ENCODE results near the gene UBAC2.
A peak's percentile ranks its signal among the peaks of the same experiment; 100 is the strongest.
"Not testable (repeated sequence)": the region's sequence is repeated elsewhere in the genome, so short reads cannot be mapped to it uniquely, and the experiment has no call there.

Gene UBAC2

DNA sequence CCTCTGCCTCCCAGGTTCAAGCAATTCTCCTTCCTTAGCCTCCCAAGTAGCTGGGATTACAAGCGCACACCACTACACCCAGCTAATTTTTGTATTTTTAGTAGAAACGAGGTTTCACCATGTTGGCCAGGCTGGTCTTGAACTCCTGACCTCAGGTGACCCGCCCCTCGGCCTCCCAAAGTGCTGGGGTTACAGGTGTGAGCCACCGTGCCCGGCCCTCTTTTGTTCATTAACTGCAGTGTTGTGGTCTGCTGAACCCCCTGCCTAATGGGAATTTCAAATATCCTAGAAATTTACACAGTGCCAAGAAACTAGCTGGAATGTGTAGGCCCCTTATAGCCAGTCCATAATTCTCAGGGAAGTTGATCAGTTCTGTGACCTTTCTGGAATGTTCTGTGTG is 188.4 kb downstream of the UBAC2 start:
- peak overlapping the region; percentile 19 for H3K27ac Mint-ChIP-seq
- not testable (repeated sequence) for H3K9me3 Mint-ChIP-seq, H3K4me3 Mint-ChIP-seq, H3K27me3 Mint-ChIP-seq
- peaks cover 52% of the 10 kb centered on the region for H3K4me1 Mint-ChIP-seq (ENCODE audit: low read depth)
- peaks cover 33% of the 10 kb centered on the region for H3K36me3 Mint-ChIP-seq (ENCODE audit: low read depth)

DNA sequence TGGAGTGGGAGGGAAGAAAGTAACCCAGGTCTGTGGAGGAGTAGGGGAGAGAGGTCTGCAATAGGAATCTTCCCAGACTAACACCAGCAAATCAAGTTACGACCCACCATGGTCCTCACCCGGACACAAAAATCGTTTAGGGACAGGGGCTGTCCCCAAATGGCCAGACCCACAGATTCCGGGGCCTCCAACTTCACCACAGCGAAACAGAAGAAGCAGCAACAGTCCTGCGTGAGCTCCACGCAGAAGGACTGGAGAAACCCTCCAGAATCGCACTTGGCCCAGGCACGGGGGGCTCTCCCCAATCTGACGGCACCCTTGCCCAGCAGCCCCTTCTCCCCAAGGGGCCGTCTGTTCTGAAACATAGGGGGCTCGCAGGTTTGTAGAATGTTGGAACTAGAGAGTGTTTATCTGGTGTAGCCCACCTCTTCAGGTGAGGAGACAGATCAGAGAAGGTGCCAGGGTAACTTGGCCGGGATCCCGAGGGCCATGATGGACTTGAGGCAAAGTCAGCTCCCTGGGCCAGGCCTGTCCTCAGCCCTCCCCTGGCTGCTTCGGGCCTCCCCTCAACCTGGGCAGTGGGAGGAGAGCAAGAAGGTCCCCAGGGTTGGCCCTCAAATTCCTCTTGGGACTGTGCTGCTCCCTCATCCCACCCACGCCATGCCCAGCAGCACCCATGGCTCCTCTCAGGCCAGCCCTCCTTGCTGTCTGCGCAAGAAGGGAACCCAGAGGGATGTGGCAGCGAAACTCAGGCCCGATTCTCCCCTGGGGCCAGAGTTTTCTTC is 189.1 kb downstream of the UBAC2 start:
- no peaks in the 10 kb centered on the region for H3K9me3 Mint-ChIP-seq
- peak overlapping the region; percentile 19 for H3K27ac Mint-ChIP-seq
- H3K4me1 Mint-ChIP-seq (ENCODE audit: low read depth) = peaks cover 49% of the 10 kb centered on the region
- no peak overlapping the region for H3K4me3 Mint-ChIP-seq
- H3K36me3 Mint-ChIP-seq (ENCODE audit: low read depth) = peaks cover 33% of the 10 kb centered on the region
- no peaks in the 10 kb centered on the region for H3K27me3 Mint-ChIP-seq

DNA sequence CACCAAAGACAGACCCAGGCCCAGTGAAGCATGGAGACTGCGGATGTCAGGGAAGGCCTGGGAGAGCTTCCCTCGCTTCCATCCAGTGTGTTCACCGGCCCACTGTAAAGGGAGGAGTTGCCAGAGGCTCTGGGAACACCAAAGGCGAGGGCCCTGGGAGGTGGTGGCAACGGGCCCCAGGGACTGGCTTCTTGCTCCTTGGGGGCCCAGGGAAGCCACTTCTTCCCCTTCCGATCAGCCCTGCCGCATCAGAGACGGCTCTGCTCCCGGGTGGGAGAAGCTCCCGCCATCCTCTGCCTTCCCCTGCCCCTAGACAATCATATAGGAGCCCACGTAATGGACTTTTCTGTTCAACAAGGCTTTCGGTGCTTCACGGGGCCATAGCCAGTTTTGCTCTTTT is 189.9 kb downstream of the UBAC2 start:
- Mint-ChIP-seq H3K9me3 (no peaks in the 10 kb centered on the region), H3K36me3 (ENCODE audit: low read depth) (peaks cover 27% of the 10 kb centered on the region), H3K27me3 (no peaks in the 10 kb centered on the region), H3K4me1 (ENCODE audit: low read depth) (peaks cover 49% of the 10 kb centered on the region), H3K27ac (no peak overlapping the region), H3K4me3 (no peak overlapping the region)

DNA sequence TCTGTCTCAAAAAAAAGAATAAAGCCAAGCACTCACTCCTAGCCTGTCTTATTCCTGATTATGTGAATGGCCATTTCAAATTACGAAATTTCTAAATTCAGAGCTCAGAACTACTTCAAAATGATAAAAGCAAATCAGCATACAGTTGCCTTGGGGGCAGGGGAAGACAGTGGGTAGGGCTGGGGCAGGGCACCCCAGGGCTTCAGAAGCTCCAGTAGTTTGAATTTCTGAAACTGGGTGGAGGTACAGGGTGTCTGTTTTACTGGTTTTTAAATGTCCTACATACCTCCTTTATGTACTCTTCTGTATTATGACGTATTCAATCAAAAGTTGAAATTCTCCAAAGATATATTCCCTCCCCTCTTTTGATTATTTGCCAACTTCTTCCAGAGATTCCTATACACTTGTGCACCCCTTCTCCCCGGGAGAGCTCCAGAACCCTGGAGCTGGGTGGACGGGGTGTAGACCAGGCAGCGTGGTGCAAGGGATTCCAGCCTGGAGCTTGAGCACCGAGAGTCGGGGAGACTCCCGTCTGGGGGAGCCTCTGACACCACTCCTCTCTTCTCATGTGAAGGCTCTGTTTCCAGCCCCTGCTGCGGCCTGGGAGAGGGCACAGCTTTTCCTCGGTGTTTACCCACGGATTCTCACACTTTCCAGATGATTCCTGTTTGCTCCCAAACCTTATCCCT is 191.3 kb downstream of the UBAC2 start:
- no peaks in the 10 kb centered on the region for H3K27me3 Mint-ChIP-seq
- H3K27ac Mint-ChIP-seq = no peak overlapping the region
- no peak overlapping the region for H3K4me3 Mint-ChIP-seq
- H3K4me1 Mint-ChIP-seq (ENCODE audit: low read depth) = peaks cover 47% of the 10 kb centered on the region
- H3K9me3 Mint-ChIP-seq = no peaks in the 10 kb centered on the region
- peaks cover 17% of the 10 kb centered on the region for H3K36me3 Mint-ChIP-seq (ENCODE audit: low read depth)

DNA sequence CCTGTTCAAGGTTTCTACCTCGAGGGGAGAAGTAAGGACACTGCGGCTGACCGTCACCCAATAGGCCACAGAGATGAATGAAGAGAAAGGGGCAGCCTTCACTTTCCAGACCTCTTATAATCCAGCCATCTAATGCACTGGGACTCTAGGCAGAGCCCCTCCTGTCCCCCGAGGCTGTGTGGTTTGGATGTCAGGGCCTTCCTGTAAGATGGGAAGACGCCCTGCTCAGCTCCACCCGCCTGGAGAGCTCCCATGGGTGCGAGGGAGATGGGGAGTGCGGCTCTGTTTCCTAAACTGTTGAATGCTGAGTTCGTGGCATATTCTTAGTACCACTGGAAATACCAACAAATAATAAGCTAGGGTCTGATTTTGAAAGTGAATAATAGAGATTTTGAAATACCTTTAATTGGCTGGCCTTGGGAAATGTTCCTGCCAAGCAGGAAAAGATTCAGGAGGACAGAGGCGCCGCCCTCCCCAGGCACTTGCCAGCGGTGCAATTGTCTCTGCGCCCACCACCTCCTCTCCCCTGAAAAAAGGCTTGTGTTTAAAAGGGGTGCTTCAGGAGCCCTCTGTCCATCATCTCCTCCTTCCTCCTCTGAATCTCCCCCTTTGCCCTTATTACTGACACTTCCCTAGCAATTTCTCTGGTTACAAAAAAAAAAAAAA is 191.9 kb downstream of the UBAC2 start:
- Mint-ChIP-seq H3K36me3 (ENCODE audit: low read depth) (peaks cover 11% of the 10 kb centered on the region), H3K4me3 (no peak overlapping the region), H3K4me1 (ENCODE audit: low read depth) (peaks cover 47% of the 10 kb centered on the region), H3K27ac (no peak overlapping the region), H3K9me3 (no peaks in the 10 kb centered on the region), H3K27me3 (no peaks in the 10 kb centered on the region)

DNA sequence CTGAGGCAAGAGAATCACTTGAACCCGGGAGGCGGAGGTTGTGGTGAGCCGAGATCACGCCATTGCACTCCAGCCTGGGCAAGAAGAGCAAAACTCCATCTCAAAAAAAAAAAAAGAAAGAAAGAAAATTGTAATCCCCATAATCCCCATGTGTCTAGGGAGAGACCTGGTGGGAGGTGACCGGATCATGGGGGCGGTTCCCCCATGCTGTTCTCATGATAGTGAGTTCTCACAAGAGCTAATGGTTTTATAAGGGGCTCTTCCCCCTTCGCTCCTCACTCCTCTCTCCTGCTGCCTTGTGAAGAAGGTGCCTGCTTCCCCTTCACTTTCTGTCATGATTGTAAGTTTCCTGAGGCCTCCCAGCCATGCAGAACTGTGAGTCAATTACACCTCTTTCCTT is 192.7 kb downstream of the UBAC2 start:
- not testable (repeated sequence) for H3K4me3 Mint-ChIP-seq; H3K36me3 Mint-ChIP-seq (ENCODE audit: low read depth); H3K9me3 Mint-ChIP-seq; H3K27ac Mint-ChIP-seq; H3K27me3 Mint-ChIP-seq
- peaks cover 42% of the 10 kb centered on the region for H3K4me1 Mint-ChIP-seq (ENCODE audit: low read depth)

DNA sequence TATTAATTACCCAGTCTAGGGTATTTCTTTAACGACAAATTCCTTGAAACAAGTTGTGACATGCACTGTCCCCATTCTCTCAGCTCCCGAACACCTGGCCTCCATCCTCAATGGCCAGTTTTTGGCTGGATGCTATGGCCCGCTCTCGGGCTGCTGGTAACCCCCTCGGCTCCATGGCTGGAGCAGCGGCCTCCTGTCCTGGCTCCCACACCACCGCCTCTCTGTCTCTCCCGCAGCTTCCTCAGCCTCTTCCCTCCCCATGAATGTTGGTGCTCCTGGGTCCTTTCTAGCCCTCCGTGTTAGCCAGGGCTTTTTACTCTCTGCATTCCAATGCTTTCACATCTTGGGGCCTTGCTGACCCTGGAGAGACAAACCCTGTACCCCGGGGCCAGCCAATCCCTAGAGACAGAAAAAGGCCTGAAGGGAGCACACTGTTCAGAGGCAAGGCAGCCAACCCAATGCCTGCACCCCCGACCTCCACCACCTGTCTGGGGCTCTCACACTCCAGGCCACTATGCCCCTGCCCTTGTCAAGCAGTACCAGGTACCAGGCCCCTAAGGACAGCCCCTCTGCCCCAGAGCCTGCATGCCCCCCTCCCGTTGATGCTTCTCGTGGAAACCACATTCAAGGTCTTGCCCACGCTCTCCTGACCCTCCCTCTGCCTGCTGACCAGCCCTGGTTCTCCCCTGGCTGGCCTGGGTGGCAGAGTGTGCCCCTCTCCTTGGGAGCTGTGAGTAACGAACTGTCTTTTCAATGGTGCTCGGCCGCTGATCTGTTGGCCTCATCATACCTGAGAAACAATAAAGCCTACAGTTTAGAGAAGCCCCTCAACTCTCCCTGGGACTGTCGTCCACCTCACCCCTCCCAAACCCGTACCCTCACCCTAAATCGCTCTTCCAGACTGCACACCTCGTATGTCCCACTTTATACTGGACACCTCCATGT is 193.4 kb downstream of the UBAC2 start:
- Mint-ChIP-seq H3K4me1 (ENCODE audit: low read depth) (peaks cover 46% of the 10 kb centered on the region), H3K36me3 (ENCODE audit: low read depth) (no peaks in the 10 kb centered on the region), H3K9me3 (no peaks in the 10 kb centered on the region), H3K4me3 (no peak overlapping the region), H3K27ac (no peak overlapping the region), H3K27me3 (no peaks in the 10 kb centered on the region)

DNA sequence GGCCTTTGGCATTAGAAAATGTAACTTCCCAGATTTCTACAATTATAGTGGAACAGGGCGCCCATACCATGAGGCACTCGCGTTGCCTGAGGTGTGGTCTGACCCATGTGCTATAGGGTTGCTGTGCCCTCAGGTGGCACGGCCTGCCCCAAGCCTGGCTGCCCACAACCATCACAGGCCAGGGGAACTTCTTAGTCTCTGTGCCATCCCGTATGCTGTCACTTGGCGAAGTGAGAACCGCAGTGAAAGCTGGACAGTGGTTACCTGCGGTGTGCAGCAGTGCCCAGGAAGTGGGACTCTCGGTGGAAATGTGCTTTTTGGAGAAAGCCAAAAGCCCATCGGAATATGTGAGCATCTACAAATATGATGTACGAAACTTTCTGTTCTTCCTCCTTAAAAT is 194.8 kb downstream of the UBAC2 start:
- no peaks in the 10 kb centered on the region for H3K27me3 Mint-ChIP-seq
- no peaks in the 10 kb centered on the region for H3K36me3 Mint-ChIP-seq (ENCODE audit: low read depth)
- no peak overlapping the region for H3K4me3 Mint-ChIP-seq
- no peaks in the 10 kb centered on the region for H3K9me3 Mint-ChIP-seq
- H3K27ac Mint-ChIP-seq = peak overlapping the region; percentile 9
- peaks cover 59% of the 10 kb centered on the region for H3K4me1 Mint-ChIP-seq (ENCODE audit: low read depth)

DNA sequence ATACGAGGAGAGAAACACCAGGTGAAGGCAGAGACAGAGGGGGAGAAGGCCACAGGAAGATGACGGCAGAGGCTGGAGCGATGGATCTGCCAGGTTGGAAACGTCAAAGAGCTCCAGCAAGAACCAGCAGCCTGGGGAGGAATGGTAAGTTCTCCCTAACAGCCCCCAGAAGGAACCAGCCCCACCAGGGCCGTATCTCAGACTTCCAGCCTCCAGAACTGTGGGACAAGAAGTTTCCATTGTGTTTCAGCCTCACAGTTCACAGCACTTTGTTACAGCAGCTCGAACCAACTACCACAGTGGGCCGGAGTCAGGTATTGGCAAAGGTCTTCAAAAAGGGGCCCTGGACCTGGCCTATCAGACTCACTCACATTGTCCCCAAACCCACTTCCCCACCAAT is 195.8 kb downstream of the UBAC2 start:
- no peaks in the 10 kb centered on the region for H3K36me3 Mint-ChIP-seq (ENCODE audit: low read depth)
- H3K4me1 Mint-ChIP-seq (ENCODE audit: low read depth) = peaks cover 65% of the 10 kb centered on the region
- H3K4me3 Mint-ChIP-seq = no peak overlapping the region
- H3K9me3 Mint-ChIP-seq = no peaks in the 10 kb centered on the region
- H3K27ac Mint-ChIP-seq = peak overlapping the region; percentile 7
- no peaks in the 10 kb centered on the region for H3K27me3 Mint-ChIP-seq

DNA sequence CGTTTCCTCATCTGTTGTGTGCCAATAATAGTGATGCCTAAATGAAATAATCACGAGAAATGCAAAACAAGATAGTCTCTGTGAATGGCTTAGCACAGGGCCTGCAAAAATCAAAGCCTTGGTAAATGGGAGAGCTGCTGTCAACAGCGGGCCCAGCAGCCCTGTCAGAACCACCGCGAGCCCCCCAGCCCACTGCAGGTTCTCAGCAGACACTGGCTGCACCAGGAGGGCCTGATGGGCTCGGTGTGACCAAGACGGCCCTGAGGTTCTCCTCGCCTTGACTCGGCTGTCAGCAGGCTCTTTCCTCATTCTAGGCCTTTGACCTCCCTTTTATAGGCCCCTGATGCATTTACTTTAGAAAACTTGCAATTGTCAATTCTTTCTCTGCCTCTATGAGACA is 197.4 kb downstream of the UBAC2 start:
- Mint-ChIP-seq H3K9me3 (peaks cover 5% of the 10 kb centered on the region), H3K36me3 (ENCODE audit: low read depth) (peaks cover 8% of the 10 kb centered on the region), H3K4me3 (no peak overlapping the region), H3K27me3 (no peaks in the 10 kb centered on the region), H3K27ac (no peak overlapping the region), H3K4me1 (ENCODE audit: low read depth) (peaks cover 80% of the 10 kb centered on the region)

DNA sequence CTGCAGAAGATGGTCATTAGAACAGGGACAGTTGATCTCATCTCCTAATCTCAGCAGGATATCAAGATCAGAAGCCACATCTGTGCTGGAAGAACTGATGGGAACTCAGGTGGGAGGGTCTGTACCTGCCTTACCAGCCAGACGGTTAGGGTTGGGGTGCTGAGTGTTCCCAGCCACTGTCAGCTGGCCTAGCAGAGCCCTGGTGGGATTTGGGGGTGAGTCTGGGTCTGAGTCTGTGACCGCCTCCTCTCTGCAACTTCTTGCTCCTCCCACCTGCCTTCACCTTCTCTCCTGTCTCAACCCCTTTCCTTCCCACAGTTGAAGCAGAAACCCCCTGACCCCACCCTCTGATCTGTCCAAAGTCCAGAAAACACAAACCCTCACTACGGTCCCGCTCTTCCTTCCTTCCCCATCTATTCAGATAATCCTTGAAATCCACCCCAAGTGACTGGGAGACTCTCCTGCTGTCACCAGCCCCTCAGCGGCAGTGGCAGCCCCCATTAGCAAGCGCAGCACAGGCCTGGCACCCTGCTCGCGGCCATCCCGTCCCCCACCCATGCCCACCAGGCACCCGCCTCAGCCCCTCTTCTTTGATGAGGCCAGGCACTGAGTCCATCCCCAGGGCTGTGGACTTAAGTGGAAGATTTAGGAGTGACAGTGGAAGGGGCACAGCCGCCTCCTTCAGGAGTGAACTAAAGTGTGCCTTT is 198.4 kb downstream of the UBAC2 start:
- peak overlapping the region; percentile 45 for H3K27ac Mint-ChIP-seq
- H3K27me3 Mint-ChIP-seq = no peaks in the 10 kb centered on the region

DNA sequence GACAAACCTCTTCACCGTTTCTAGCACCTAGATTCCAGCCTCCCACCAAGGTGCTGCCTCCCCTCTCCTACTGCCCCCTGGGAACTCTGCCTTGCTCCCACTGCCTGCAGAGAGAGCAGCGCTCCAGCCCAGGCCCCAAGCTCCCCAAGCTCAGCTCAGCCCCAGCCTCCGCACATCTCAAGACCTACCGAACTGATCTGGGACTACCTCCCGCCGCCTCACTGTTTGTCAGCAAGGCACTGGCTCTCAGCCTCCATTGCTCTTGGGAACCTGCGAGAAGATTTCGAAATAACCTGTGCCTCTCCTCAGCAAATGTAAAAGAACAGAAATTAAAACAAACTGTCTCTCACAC is 198.9 kb downstream of the UBAC2 start:
- peaks cover 86% of the 10 kb centered on the region for H3K4me1 Mint-ChIP-seq (ENCODE audit: low read depth)
- H3K27me3 Mint-ChIP-seq = no peaks in the 10 kb centered on the region
- peaks cover 8% of the 10 kb centered on the region for H3K36me3 Mint-ChIP-seq (ENCODE audit: low read depth)
- peak overlapping the region; percentile 21 for H3K4me3 Mint-ChIP-seq
- peaks cover 5% of the 10 kb centered on the region for H3K9me3 Mint-ChIP-seq
- peak overlapping the region; percentile 83 for H3K27ac Mint-ChIP-seq

More for the DNA sequence above, 198.4 kb downstream of the UBAC2 start:
- peaks cover 5% of the 10 kb centered on the region for H3K9me3 Mint-ChIP-seq
- H3K4me3 Mint-ChIP-seq = no peak overlapping the region
- H3K36me3 Mint-ChIP-seq (ENCODE audit: low read depth) = peaks cover 8% of the 10 kb centered on the region
- H3K4me1 Mint-ChIP-seq (ENCODE audit: low read depth) = peaks cover 83% of the 10 kb centered on the region

DNA sequence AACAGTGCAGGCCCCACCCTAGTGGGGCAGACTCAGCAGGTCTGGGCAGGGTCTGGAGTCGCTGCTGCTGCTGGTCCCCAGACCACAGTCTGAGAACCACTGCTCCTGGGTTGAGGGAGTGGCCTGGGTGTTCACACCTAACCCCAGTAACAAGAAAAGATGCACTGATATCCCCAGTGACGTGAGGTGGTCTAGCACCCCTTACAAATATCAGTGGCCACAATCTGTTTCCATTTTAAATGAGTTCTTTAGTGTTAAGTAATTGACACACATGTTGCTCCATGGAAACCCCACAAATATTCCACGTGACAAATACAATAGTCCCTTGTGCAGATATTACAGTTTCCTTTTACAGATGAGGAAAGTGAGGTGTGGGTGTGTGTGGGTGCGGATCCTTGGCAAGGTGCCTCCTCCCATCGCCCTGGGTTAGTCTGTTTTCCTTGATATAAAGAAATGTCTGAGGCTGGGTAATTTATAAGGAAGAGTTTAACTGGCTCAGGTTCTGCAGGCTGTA is 202.9 kb downstream of the UBAC2 start:
- Mint-ChIP-seq H3K9me3 (peaks cover 9% of the 10 kb centered on the region), H3K4me1 (ENCODE audit: low read depth) (peaks cover 74% of the 10 kb centered on the region), H3K27me3 (no peaks in the 10 kb centered on the region), H3K36me3 (ENCODE audit: low read depth) (peaks cover 12% of the 10 kb centered on the region), H3K27ac (peak overlapping the region; percentile 94), H3K4me3 (peak overlapping the region; percentile 54)

All from stimulated activated naive CD8-positive, alpha-beta T cell treated with anti-CD3 and anti-CD28 coated beads, Interleukin-15, Interleukin-2, amounts not matched to agents 100 ng/mL and 50 ng/mL, for 24 hours (primary cell).